Left kidney (tissue), 2 donors: ENCODE data around the gene FGF14. TPM values are rescaled to one million over a fixed set of nuclear protein-coding genes. Genes with fewer than 3 reads are reported as not detected.

Experiments
- DNase-seq: peaks from one replicate; pipeline ENCODE4 v3.0.0-alpha.2; 2013
- polyA plus RNA-seq: library from polyadenylated mRNA; unstranded; fragments of 120-200 nt; gene quantifications from one replicate; pipeline ENCODE4 v1.2.1, GENCODE V29; 2013; ENCODE audit not compliant: insufficient read length

Gene FGF14
- polyA plus RNA-seq, 1 donor: 0.95 TPM

- DNase-seq: no peak
These were observed 151.4 kb downstream of the FGF14 start for GRCh38 chr13:102250448-102250847.

GRCh38 chr13:102244607-102245227, 157.1 kb downstream of the FGF14 start:
- DNase-seq: no peak

GRCh38 chr13:102240110-102240509, 161.7 kb downstream of the FGF14 start:
- no peak for DNase-seq

GRCh38 chr13:102237230-102237629, 164.6 kb downstream of the FGF14 start:
- DNase-seq: no peak

GRCh38 chr13:102236830-102237229, 165.0 kb downstream of the FGF14 start:
- DNase-seq: no peak

- DNase-seq: no peak
These were observed 165.5 kb downstream of the FGF14 start for GRCh38 chr13:102236341-102236740.

- no peak for DNase-seq
These were observed 166.2 kb downstream of the FGF14 start for GRCh38 chr13:102235689-102236088.

GRCh38 chr13:102234618-102235017, 167.2 kb downstream of the FGF14 start:
- DNase-seq: no peak

- no peak for DNase-seq
These were observed 168.2 kb downstream of the FGF14 start for GRCh38 chr13:102233566-102234208.

GRCh38 chr13:102231479-102231878, 170.4 kb downstream of the FGF14 start:
- no peak for DNase-seq

- no peak for DNase-seq
These were observed 174.1 kb downstream of the FGF14 start for GRCh38 chr13:102227741-102228140.

GRCh38 chr13:102226591-102226990, 175.3 kb downstream of the FGF14 start:
- no peak for DNase-seq

- no peak for DNase-seq
These were observed 176.0 kb downstream of the FGF14 start for GRCh38 chr13:102225892-102226291.

- DNase-seq: no peak
These were observed 181.1 kb downstream of the FGF14 start for GRCh38 chr13:102220681-102221228.

- DNase-seq: no peak
These were observed 186.9 kb downstream of the FGF14 start for GRCh38 chr13:102214956-102215355.

GRCh38 chr13:102212729-102213128, 189.1 kb downstream of the FGF14 start:
- no peak for DNase-seq

GRCh38 chr13:102208347-102208746, 193.5 kb downstream of the FGF14 start:
- no peak for DNase-seq

- DNase-seq: no peak
These were observed 194.0 kb downstream of the FGF14 start for GRCh38 chr13:102207680-102208342.

GRCh38 chr13:102203718-102204117, 198.1 kb downstream of the FGF14 start:
- DNase-seq: no peak

GRCh38 chr13:102198418-102199311, 203.2 kb downstream of the FGF14 start:
- DNase-seq: no peak

GRCh38 chr13:102197193-102197592, 204.7 kb downstream of the FGF14 start:
- DNase-seq: no peak
